Measurements from ENCODE around the gene PTPRD. TPM values are rescaled to one million over a fixed set of nuclear protein-coding genes. Genes with fewer than 3 reads are reported as not detected.

PTPRD gene
- total RNA-seq, 1 donor from 2014 or later: 532 TPM

- Mint-ChIP-seq H3K9me3 (ENCODE audit: unreplicated experiment) (no peaks in the 10 kb centered on the region), H3K4me3 (ENCODE audit: unreplicated experiment) (no peak overlapping the region), H3K36me3 (ENCODE audit: unreplicated experiment) (no peaks in the 10 kb centered on the region), H3K27ac (ENCODE audit: unreplicated experiment) (no peak overlapping the region), H3K27me3 (ENCODE audit: unreplicated experiment) (no peaks in the 10 kb centered on the region), H3K4me1 (ENCODE audit: low read depth, unreplicated experiment) (peaks cover 4% of the 10 kb centered on the region)
- no peak for TF ChIP-seq CTCF (IDR thresholded peaks at IDR 0.05; ENCODE audit: partially characterized antibody, unreplicated experiment)
- DNase-seq: no peak
Measured at GRCh38 chr9:10080012-10080411, 532.8 kb downstream of the PTPRD start.

DNA sequence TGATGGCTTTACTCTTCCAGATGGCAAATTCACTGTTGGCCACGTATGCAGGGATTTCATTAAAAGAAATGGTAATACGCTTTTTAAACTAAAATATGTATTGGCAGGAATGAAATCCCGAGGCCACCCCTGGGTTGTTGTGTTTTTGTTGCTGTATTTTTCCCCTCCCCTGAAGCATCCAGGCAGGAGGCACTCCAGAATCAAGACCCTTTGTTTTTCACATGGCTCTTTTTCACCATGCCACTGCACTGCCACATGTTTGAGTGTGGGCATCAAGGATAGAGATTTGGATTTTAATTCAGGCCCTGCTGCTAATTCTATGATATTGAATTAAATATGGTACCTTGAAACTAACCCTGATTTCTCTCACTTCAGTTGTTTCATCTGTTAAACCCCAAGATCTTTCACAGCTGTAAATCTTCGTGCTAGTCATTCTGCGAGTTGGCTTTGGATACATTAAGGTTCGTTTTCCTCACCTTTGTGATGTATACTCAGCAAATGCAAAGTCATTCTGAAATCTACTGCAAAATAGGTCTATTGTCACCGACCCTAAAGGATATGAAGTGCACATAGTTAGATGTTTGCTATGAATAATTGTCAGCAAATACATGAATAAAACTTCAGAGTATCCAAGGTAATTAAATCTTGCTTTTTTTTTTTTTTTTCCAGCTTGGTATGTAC, 533.4 kb downstream of the PTPRD start:
- Mint-ChIP-seq H3K36me3 (ENCODE audit: unreplicated experiment) (no peaks in the 10 kb centered on the region), H3K27ac (ENCODE audit: unreplicated experiment) (no peak overlapping the region), H3K4me3 (ENCODE audit: unreplicated experiment) (no peak overlapping the region), H3K27me3 (ENCODE audit: unreplicated experiment) (no peaks in the 10 kb centered on the region), H3K4me1 (ENCODE audit: low read depth, unreplicated experiment) (peaks cover 4% of the 10 kb centered on the region), H3K9me3 (ENCODE audit: unreplicated experiment) (no peaks in the 10 kb centered on the region)
- no peak for DNase-seq
- TF ChIP-seq CTCF (IDR thresholded peaks at IDR 0.05; ENCODE audit: partially characterized antibody, unreplicated experiment): no peak

DNA sequence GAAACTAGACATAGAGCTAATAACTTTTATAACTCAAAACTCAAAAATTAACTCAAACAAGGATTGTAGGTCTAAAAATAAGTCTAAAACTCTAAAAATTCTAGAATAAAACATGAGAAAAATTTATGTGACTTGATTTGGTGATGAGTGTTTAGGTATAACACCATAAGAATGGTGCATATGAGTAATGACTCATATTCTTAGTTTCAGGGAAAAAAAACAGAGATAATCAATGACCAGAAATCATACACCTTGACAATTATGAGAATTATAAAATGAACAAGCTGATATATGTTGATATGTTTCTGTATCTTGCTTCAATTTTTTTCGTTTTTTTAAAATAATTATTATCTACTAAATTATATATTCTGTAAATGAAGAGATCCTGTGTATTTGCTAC, 541.2 kb downstream of the PTPRD start:
- no peak overlapping the region for H3K4me3 Mint-ChIP-seq (ENCODE audit: unreplicated experiment)
- no peak overlapping the region for H3K27ac Mint-ChIP-seq (ENCODE audit: unreplicated experiment)
- no peaks in the 10 kb centered on the region for H3K36me3 Mint-ChIP-seq (ENCODE audit: unreplicated experiment)
- DNase-seq: no peak
- TF ChIP-seq CTCF (IDR thresholded peaks at IDR 0.05; ENCODE audit: partially characterized antibody, unreplicated experiment): no peak
- no peaks in the 10 kb centered on the region for H3K4me1 Mint-ChIP-seq (ENCODE audit: low read depth, unreplicated experiment)
- H3K9me3 Mint-ChIP-seq (ENCODE audit: unreplicated experiment): no peaks in the 10 kb centered on the region
- peaks cover 3% of the 10 kb centered on the region for H3K27me3 Mint-ChIP-seq (ENCODE audit: unreplicated experiment)

DNA sequence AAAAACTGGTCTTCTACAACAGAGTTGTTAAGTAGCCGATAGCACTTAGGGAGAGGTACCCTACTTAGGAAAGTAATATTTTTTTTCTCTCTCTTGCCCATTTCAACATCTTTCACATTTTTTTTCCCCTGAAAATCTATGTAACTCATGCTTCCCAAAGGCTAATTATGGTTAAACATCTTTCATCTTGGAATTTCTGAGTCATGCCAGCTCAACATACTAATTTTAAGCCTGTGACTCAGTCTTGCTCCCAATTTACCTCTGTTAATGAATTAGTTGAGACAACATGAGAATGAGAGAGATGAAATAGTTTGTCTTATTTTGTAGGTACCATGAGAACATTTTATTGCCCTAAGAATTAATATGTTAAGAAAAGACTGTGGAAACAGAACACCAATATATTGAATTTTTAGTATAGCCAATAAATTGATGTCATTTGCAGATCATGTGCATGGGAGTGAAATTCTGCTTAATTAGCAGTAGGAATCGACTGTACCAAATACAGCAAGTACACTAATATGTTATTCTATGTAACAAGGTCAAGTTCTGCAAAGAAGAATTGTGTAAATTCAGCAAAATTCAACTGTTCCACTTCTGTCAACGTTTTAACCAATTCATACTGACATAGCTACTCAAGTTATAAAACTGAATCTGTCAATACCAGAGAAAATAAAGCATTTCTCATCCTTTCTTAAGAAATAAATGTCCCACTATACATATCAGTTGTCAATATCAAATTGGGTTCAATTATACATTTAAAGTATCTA, 550.0 kb downstream of the PTPRD start:
- no peak for TF ChIP-seq CTCF (IDR thresholded peaks at IDR 0.05; ENCODE audit: partially characterized antibody, unreplicated experiment)
- Mint-ChIP-seq H3K4me1 (ENCODE audit: low read depth, unreplicated experiment) (peaks cover 34% of the 10 kb centered on the region), H3K9me3 (ENCODE audit: unreplicated experiment) (peaks cover 3% of the 10 kb centered on the region), H3K36me3 (ENCODE audit: unreplicated experiment) (no peaks in the 10 kb centered on the region), H3K4me3 (ENCODE audit: unreplicated experiment) (no peak overlapping the region), H3K27ac (ENCODE audit: unreplicated experiment) (no peak overlapping the region), H3K27me3 (ENCODE audit: unreplicated experiment) (no peaks in the 10 kb centered on the region)
- DNase-seq: no peak

- DNase-seq: no peak
- no peaks in the 10 kb centered on the region for H3K36me3 Mint-ChIP-seq (ENCODE audit: unreplicated experiment)
- H3K27me3 Mint-ChIP-seq (ENCODE audit: unreplicated experiment): no peaks in the 10 kb centered on the region
- peak overlapping the region; percentile 76 for H3K27ac Mint-ChIP-seq (ENCODE audit: unreplicated experiment)
- H3K4me1 Mint-ChIP-seq (ENCODE audit: low read depth, unreplicated experiment): peaks cover 35% of the 10 kb centered on the region
- H3K9me3 Mint-ChIP-seq (ENCODE audit: unreplicated experiment): peaks cover 3% of the 10 kb centered on the region
- TF ChIP-seq CTCF (IDR thresholded peaks at IDR 0.05; ENCODE audit: partially characterized antibody, unreplicated experiment): no peak
- peak overlapping the region; percentile 28 for H3K4me3 Mint-ChIP-seq (ENCODE audit: unreplicated experiment)
Measured at GRCh38 chr9:10059044-10059443, 553.8 kb downstream of the PTPRD start.
